ENCODE measurements around the gene TMEM219.
"Not testable (repeated sequence)": the region's sequence is repeated elsewhere in the genome, so short reads cannot be mapped to it uniquely, and the experiment has no call there.

Gene TMEM219

GRCh38 chr16:29927070-29927905 lies 34.6 kb upstream of the TMEM219 start:
- TF ChIP-seq ZFX (IDR thresholded peaks at IDR 0.05), result no peak
- TF ChIP-seq, protein P1, sequence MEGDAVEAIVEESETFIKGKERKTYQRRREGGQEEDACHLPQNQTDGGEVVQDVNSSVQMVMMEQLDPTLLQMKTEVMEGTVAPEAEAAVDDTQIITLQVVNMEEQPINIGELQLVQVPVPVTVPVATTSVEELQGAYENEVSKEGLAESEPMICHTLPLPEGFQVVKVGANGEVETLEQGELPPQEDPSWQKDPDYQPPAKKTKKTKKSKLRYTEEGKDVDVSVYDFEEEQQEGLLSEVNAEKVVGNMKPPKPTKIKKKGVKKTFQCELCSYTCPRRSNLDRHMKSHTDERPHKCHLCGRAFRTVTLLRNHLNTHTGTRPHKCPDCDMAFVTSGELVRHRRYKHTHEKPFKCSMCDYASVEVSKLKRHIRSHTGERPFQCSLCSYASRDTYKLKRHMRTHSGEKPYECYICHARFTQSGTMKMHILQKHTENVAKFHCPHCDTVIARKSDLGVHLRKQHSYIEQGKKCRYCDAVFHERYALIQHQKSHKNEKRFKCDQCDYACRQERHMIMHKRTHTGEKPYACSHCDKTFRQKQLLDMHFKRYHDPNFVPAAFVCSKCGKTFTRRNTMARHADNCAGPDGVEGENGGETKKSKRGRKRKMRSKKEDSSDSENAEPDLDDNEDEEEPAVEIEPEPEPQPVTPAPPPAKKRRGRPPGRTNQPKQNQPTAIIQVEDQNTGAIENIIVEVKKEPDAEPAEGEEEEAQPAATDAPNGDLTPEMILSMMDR (conservative IDR thresholded peaks at IDR 0.05), result no peak
- peak overlapping the region; percentile 88; the same call in 1 of the 2 replicates for H3K27ac ChIP-seq

GRCh38 chr16:29931750-29932149 lies 30.1 kb upstream of the TMEM219 start:
- H3K27ac ChIP-seq, result not testable (repeated sequence)

- H3K27ac ChIP-seq, result no peak overlapping the region
- no peak for TF ChIP-seq ZFX (IDR thresholded peaks at IDR 0.05)
- TF ChIP-seq, protein P1 (conservative IDR thresholded peaks at IDR 0.05), result no peak
Measured at GRCh38 chr16:29940656-29941055, 21.2 kb upstream of the TMEM219 start.

DNA sequence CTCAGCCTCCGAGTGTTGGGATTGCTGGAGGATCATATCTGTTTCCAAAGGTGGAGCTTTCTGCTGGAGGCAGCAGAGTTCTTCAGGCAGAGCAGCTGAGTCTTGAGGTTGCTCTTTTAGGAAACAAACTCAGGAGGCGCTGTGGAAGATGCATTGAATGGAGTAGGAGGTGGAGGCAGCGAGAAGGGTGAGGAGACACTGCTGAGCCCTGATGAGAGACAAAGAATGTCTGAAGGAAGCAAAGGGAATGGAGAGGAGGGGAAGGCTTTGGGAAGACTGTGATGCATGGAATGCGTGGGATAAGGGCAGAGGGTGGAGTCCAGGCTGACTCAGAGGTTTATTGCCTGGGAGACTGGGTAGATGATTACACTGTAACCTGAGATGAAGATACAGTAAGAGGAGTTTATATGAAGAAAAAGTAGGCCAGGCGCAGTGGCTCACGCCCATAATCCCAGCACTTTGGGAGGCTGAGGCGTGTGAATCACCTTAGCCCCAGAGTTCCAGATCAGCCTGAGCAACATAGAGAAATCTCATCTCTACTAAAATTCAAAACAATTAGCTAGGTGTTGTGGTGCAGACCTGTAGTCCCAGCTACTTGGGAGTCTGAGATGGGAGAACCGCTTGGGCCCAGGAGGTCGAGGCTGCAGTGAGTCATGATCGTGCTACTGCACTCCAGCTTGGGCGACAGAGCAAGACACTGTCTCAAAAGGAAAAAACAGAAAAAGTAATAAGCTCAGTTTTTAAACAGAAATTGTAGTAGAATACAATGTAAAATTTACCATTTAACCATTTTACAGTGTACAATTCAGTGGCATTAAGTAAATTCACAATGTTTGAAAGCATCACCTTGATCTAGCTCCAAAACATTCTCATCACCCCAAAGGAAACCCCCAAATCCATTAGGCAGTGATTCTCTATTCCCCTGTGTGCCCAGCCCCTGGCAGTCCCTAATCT lies 17.8 kb upstream of the TMEM219 start:
- peak overlapping the region; percentile 78 for H3K27ac ChIP-seq
- no peak for TF ChIP-seq ZFX (IDR thresholded peaks at IDR 0.05)
- TF ChIP-seq, protein P1 (conservative IDR thresholded peaks at IDR 0.05), result no peak; the same call in 1 of the 2 replicates

GRCh38 chr16:29947897-29948296 lies 14.0 kb upstream of the TMEM219 start:
- H3K27ac ChIP-seq, result no peak overlapping the region
- TF ChIP-seq, protein P1 (conservative IDR thresholded peaks at IDR 0.05), result no peak
- TF ChIP-seq ZFX (IDR thresholded peaks at IDR 0.05), result no peak

DNA sequence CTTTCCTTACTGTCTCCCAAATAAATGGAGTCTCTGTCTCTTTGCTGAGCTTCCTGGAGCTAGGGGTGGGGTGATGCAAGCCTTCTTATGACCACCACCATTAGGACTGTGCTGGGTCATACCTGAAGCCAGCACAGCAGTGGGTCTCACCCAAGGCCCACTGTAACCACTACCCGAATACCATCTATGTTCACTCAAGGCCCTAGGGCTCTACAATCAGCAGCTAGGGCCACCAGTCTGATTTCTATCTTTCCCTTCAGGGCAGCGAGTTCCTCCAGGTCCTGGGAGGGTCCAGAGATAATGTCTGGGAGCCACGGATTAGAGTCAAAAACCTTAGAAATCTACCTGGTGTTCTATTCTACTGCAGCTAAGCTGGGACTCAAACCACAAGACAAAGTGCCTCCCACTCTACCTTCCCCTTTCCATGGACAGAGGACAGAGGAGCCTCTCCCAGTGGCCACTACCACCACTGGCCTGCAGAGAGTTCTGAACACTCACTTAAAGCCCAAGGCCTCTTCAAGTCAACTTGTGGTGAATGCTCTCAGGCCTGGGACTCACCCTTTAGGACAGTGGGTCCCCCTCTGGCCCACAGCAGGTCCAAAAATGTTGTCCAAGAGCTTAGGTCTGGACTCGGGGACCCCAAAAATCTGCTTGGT lies 10.9 kb upstream of the TMEM219 start:
- H3K27ac ChIP-seq, result no peak overlapping the region
- no peak for TF ChIP-seq ZFX (IDR thresholded peaks at IDR 0.05)
- TF ChIP-seq, protein P1 (conservative IDR thresholded peaks at IDR 0.05), result no peak

DNA sequence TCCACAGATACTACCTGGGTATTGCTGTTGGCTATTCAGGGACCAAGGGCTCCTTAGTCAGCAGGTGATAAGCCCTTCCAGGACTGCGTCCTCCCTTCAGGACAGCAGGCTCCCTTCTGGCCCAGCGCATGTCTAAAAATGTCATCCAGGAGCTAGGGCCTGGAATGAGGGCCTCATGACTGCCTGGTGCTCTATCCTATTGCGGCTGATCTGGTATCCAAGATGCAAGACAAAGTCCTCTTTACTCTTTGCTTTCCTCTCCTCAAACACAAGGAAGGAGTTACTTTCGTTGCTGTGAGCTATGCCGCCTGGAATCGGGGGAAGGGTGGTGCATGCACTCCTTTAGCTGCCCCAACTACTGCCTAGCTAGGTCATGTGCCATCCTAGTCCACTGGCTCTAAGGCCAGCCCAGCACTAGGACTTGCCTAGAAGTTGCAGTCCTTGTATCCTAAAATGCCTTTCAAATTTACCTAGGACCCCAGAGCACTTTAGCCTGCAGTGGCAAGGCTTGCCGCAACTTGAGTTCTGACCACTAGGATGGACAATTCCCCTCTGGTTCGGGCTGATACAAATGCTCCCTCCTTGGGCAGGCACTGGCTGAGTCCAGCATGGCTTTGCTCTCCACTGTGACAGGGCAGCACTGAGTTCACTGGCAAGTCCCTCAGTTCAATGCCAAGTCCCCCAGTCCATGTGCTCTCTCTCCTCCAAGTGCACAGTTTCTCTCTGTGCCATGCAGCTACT lies 10.1 kb upstream of the TMEM219 start:
- no peak overlapping the region for H3K27ac ChIP-seq
- TF ChIP-seq, protein P1 (conservative IDR thresholded peaks at IDR 0.05), result no peak
- TF ChIP-seq ZFX (IDR thresholded peaks at IDR 0.05), result no peak
